ENCODE measurements around the gene SCN4A. TPM values are rescaled to one million over a fixed set of nuclear protein-coding genes. Genes with fewer than 3 reads are reported as not detected.

SCN4A gene
- total RNA-seq, 1 donor from 2014 or later, result 0.32 TPM

- intact Hi-C loops (cut with micrococcal nuclease), result no loop called here
- DNase-seq (peak; percentile 52), ATAC-seq (peak; percentile 65)
These were observed 9.6 kb downstream of the SCN4A start for GRCh38 chr17:63963123-63963522.

GRCh38 chr17:63962298-63962744 lies 10.4 kb downstream of the SCN4A start:
- no peak for ATAC-seq
- intact Hi-C loops (cut with micrococcal nuclease), result no loop called here
- no peak for DNase-seq

DNA sequence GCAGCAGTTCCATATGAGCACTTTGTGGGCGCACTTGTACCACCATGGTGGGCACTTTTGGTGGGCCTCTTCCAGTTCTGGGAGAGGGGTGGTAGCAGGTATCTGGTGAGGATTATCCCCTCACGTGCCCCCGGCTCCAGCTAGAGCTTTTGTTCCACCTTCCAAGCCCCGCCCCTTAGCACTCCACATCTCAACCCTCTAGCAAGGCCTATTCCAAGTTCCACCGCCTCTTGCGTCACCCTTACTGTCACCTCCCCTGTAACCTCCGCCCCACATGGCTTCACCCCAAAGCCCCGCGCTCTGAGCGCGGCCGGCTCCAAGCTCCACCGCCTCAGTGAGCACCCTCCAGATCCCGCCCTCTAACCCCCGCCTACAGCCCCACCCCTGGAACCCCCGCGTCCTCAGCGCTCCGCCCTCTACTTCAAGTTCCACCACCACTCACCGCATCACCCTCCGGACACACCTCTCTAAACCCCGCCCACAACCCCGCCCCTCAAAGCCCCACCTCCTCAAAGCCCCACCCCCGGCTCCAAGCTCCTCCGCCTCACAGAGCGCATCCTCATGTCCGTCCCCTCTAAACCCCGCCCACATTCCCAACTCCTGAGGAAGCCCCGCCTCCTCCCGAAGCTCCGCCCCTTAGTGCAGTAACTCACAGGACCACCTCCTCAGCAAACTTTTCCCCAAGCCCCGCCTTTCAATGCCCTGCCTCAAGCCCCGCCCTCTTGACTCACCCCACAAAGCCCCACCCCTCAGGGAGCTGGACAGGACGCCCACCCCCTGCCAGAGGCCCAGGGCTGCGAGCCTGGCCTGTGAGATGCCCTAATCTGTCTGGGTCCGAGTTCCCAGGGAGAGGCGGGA lies 11.1 kb downstream of the SCN4A start:
- DNase-seq (peak; percentile 67), ATAC-seq (peak; percentile 69)
- intact Hi-C loops (cut with micrococcal nuclease), result no loop called here

- DNase-seq (no peak), ATAC-seq (no peak)
- intact Hi-C loops (cut with micrococcal nuclease), result no loop called here
These were observed 12.3 kb downstream of the SCN4A start for GRCh38 chr17:63960430-63960829.

DNA sequence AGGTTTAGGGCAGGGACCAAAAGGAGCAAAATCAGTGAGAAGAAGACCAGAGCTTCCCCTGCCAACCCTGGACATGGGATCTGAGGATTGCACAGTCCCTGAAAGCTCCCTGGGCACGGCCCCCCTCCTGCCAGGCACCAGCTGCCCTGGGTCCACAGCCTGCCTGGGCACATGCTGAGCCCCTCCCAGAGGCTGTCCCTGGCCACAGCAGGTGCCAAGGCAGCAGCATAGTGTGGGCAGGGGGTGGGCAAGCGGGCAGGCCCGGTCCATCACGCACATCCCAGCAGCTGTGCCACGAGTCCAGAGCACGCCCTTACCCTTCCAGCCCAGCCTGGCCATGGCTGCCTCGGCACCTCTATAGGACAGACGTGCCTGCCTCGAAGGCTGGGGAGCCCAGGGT lies 12.7 kb downstream of the SCN4A start:
- intact Hi-C loops (cut with micrococcal nuclease), result no loop called here
- no peak for ATAC-seq
- no peak for DNase-seq

DNA sequence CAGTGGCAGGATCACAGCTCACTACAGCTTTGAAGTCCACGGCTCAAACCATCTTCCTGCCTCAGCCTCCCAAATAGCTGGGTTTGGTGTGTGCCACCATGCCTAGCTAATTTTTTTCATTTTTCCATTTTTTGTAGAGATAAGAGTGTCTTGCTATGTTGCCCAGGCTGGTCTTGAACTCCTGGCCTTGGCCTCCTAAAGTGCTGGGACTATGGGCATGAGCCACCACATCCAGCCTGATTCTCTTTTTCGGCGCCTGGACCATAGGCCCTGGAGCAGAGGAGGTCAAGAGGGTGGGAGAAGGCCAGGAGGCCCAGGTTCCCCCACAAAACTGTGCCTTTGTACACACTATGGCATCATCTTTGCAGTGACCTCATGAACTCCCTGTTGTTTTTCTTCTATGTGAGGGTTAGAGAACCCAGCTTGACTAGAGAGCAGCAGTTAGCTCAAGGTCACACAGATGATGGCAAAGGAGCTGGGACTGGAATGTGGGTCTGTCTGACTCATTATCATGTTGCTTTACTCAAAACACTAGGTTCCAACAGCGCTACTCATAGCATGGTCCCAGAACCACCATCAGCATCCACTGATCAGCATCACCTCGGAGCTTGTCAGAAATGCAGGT lies 16.3 kb downstream of the SCN4A start:
- ATAC-seq (no peak), DNase-seq (no peak)
- intact Hi-C loops (cut with micrococcal nuclease), result no loop called here

- ATAC-seq, result no peak
- intact Hi-C loops (cut with micrococcal nuclease), result no loop called here
- DNase-seq, result no peak
These were observed 16.9 kb downstream of the SCN4A start for GRCh38 chr17:63955791-63956190.

- intact Hi-C loops (cut with micrococcal nuclease), result no loop called here
- no peak for DNase-seq
- no peak for ATAC-seq
These were observed 17.5 kb downstream of the SCN4A start for GRCh38 chr17:63955232-63955631.

DNA sequence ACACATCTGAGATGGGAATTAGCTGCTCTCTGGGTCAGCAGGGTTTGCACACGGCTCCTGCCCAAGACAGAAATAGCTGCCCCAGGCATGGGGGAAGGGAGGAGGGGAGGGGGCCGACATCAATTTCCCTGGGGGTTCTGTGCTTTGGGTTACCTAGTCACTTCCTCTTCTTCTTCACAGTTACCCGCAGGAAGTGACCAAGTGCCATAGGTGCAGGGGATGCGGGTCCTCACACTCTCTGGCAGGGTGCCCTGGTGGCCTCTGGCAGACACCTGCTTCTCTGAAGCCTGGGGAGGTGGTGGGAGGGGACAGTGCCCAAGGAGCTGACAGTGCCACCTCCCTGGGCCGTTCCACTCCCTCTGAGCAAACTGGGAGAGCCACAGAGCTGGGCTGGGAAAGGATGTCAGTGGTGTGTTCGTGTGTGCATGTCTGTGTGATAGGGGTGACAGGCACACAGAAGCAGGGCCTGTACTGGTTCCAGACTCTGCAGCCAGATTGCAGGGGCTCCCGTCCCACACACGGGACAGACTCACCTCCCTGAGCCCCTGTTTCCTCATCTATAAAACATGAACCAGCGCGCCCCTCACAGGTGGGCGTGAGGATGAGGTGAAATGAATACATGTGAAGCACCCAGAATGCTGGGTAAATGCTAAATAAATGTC lies 18.2 kb downstream of the SCN4A start:
- ATAC-seq (peak; percentile 32), DNase-seq (no peak)
- intact Hi-C loops (cut with micrococcal nuclease), result no loop called here

DNA sequence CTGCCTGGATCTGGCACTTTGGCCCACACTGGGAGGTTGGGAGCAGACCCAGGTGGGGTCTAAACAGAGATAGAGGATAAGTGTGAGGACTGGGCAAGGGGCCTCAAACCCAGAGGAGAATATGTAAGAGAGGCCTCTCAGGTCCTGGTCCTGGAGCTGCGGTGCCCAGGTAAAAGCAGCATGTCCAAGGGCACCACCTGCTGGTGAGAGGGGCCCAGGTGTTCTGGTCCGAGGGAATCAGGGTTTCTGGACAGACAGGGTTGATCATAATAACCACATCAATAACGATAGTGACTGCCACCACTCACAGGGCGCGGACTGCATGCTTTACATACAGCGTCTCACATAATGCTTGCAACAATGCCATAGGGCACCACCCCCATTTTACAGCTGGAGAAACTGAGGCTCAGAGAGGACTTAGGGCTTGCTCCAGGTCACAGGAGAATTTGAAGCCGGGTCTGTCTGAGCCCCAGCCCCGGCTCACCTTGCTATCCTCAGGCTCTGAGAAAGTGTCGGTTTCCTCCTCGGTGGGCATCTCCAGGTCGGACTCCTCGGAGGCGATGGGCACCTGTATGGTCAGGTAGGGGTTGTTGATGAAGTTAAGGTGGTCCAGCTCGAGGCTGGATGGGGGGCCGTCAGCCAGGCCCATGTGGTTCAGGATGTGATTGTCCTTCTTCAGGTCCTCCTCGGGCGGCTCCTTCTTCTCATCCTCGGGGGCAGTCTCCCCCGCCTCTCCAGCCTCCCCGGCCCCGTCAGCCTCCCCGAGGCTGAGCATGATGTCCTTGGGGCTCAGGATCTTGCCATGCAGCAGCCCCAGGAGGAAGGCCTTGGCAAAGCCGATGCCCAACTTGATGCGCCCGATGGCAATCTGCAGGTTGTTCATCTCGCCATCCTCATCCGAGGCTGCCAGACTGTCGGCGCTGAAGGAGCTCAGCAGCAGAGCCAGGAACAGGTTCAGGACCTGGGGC lies 21.5 kb downstream of the SCN4A start:
- DNase-seq (no peak), ATAC-seq (no peak)
- intact Hi-C loops (cut with micrococcal nuclease), result no loop called here

- DNase-seq (no peak), ATAC-seq (no peak)
- intact Hi-C loops (cut with micrococcal nuclease), result no loop called here
These were observed 23.0 kb downstream of the SCN4A start for GRCh38 chr17:63949576-63950250.

DNA sequence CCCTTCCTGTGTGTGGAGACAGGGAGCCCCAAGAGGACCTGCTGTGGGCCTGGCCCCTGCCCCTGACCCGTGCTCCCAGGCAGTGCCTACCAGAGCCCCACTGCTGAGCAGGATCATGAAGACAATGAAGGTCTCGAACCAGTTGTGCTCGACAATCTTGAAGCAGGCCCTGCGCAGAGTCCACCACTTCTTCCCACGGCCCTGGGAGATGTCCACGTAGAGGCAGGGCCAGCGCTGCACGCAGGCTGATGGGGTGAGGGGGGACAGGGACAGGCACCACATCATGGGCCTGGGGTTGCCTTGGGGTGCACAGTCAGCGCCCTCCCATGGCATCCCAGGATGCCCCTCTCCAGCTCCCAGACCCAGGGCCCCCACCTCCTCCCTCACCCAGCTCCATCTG lies 24.2 kb downstream of the SCN4A start:
- DNase-seq (no peak), ATAC-seq (no peak)
- intact Hi-C loops (cut with micrococcal nuclease), result no loop called here

DNA sequence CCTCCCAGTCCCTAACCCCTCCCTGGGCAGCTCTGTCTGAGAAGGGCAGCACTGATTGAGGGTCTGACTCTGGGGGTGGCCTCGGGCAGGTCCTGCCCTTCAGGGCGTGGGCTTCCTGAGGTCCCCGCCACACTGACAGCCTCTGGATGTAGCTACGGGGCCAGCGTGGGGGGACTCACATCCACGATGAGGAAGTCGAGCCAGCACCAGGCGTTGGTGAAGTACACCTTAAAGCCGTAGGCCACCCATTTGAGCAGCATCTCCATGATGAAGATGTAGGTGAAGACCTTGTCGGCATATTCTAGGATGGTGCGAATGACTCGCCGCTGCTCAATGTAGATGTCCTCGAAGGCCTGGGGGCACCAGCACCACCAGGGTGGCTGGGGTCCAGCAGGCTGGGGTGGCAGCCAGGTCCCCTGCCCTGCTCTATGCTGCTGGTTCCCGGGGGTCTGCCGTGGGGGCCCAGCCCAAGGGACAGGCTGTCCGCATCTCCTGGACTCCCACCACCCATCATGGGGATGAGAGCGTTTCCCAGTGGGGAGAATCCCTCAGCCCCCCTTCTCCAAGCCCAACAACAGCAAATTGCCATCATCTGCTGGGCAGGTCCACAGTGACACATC lies 24.9 kb downstream of the SCN4A start:
- no peak for ATAC-seq
- DNase-seq, result no peak
- intact Hi-C loops (cut with micrococcal nuclease), result no loop called here

- DNase-seq, result no peak
- ATAC-seq, result peak; percentile 81
- intact Hi-C loops (cut with micrococcal nuclease), result no loop called here
These were observed 26.0 kb downstream of the SCN4A start for GRCh38 chr17:63946440-63947363.

DNA sequence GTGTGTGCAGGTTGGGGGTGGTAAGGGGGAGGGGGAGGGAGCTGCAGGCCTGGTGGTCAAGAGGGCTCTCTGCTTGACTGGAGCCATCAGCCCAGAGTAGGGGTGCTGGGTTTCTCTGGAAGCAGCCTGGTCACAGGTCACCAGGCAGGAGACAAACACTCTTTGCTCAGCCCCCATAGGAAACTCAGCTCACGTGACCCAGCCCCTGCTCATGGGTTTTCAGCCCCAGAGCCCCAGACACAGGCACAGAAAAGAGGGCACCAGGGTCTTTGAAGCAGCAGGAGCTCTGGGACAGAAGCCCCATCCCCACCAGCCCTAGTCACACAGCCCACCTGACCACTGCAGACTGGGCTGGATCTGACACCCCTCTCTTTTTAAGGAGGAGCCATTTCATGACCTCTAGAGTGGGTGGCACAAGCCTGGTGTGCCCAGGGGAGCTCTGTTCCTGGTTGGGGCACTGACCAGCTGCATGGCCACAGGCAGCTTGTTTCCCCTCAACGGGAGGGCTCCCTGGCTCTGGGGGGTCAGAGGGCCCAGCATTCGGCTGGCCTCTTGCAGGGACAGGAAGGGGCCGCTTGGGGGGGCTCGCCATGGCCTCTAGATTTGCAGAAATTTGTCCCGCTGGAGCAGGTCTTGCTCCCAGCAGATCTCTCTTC lies 26.8 kb downstream of the SCN4A start:
- no peak for DNase-seq
- intact Hi-C loops (cut with micrococcal nuclease), result no loop called here
- ATAC-seq, result no peak

DNA sequence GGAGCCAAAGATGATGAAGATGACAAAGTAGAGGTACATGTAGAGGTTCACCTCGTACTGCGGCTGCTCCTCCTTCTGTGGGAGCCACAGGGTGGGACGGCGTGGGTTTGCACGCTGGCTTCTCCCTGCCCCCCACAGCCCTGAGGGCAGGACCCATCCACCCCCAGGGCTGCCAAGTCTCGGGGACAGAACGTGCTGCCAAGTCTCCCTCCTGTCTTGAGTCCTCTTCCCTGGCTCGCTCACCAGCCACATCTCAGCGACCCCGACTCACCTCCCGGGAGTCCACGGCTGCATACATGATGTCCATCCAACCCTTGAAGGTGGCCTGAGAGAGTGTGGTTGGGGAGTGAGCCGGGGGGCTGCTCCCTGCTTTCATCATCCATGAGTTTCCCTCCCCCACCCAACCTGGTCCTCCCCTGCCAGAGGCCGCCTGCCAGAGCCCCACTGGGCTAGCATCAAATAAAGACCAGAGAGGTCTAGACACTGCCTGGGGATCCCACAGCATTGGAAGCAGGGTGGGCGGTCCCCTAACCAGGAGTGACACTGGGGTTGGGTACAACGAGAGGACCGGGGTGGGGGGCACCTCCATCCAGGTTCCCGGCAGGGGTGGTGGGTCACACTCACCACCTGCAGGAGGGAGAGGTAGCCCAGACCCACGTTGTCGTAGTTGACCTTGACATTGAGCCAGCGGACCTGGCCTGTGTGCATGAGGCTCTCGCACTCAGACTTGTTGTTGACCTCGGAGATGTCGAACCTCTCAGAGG lies 27.8 kb downstream of the SCN4A start:
- ATAC-seq, result no peak
- DNase-seq, result no peak
- intact Hi-C loops (cut with micrococcal nuclease), result no loop called here
